Cerebellar nuclear complex (tissue), 1 donor: ENCODE results near the gene SLC37A2.
"Not testable (repeated sequence)": the region's sequence is repeated elsewhere in the genome, so short reads cannot be mapped to it uniquely, and the experiment has no call there.

Source experiments
- DNase-seq, 2 experiments: peaks; one replicate each; lab custom pipeline; 2025; lab: John Stamatoyannopoulos, UW

SLC37A2 gene

GRCh38 chr11:125084057-125084416 is 20.9 kb downstream of the SLC37A2 start:
- no peak for DNase-seq

- no peak for DNase-seq
Observed at GRCh38 chr11:125084761-125085231, 21.7 kb downstream of the SLC37A2 start.

GRCh38 chr11:125085301-125086081 is 22.4 kb downstream of the SLC37A2 start:
- no peak for DNase-seq

GRCh38 chr11:125086633-125087296 is 23.7 kb downstream of the SLC37A2 start:
- no peak for DNase-seq

GRCh38 chr11:125088123-125088522 is 25.0 kb downstream of the SLC37A2 start:
- DNase-seq = no peak

GRCh38 chr11:125088576-125089455 is 25.7 kb downstream of the SLC37A2 start:
- no peak for DNase-seq

- DNase-seq = not testable (repeated sequence)
Observed at GRCh38 chr11:125089481-125089880, 26.4 kb downstream of the SLC37A2 start.

GRCh38 chr11:125090151-125090550 is 27.0 kb downstream of the SLC37A2 start:
- not testable (repeated sequence) for DNase-seq

- DNase-seq = no peak
Observed at GRCh38 chr11:125090816-125091215, 27.7 kb downstream of the SLC37A2 start.

GRCh38 chr11:125091247-125091876 is 28.3 kb downstream of the SLC37A2 start:
- peak in 1 of 2 experiments; percentile 30 for DNase-seq

- DNase-seq = no peak
Observed at GRCh38 chr11:125091877-125092664, 29.0 kb downstream of the SLC37A2 start.

- no peak for DNase-seq
Observed at GRCh38 chr11:125092669-125093068, 29.6 kb downstream of the SLC37A2 start.

GRCh38 chr11:125093502-125093901 is 30.4 kb downstream of the SLC37A2 start:
- no peak for DNase-seq

- no peak for DNase-seq
Observed at GRCh38 chr11:125094731-125095130, 31.6 kb downstream of the SLC37A2 start.

- DNase-seq = no peak
Observed at GRCh38 chr11:125100136-125100535, 37.0 kb downstream of the SLC37A2 start.

GRCh38 chr11:125101596-125101995 is 38.5 kb downstream of the SLC37A2 start:
- no peak for DNase-seq

- no peak for DNase-seq
Observed at GRCh38 chr11:125102025-125102424, 38.9 kb downstream of the SLC37A2 start.

GRCh38 chr11:125102510-125102909 is 39.4 kb downstream of the SLC37A2 start:
- DNase-seq = no peak

GRCh38 chr11:125105926-125106325 is 42.8 kb downstream of the SLC37A2 start:
- DNase-seq = no peak

- no peak for DNase-seq
Observed at GRCh38 chr11:125108469-125108868, 45.4 kb downstream of the SLC37A2 start.

GRCh38 chr11:125110506-125110905 is 47.4 kb downstream of the SLC37A2 start:
- DNase-seq = no peak
